Caki2 (cell line): ENCODE measurements around the gene ZFX. TPM values are rescaled to one million over a fixed set of nuclear protein-coding genes. Genes with fewer than 3 reads are reported as not detected.

Experiments
- DNase-seq: peaks from one replicate; pipeline ENCODE4 v3.0.0-alpha.2; 2015; ENCODE audit warnings: low read depth
- in situ Hi-C: cut with HindIII; loops from 2 replicates; pipeline ENCODE4 v1.10.0; 2016; ENCODE audit warnings: low sequenced_read_pairs, low pct_unique_long_range_greater_than_20kb, mixed read lengths
- total RNA-seq: library from RNA; depleted of rRNA; stranded (reverse); fragments of >200 nt; shearing (Covaris generic); gene quantifications from 2 replicates; pipeline ENCODE4 v1.2.3, GENCODE V29; 2014; ENCODE audit warnings: low replicate concordance; rRNA removed

The ZFX gene
- total RNA-seq, 1 experiment from 2014 or later = 7.2 TPM

DNA sequence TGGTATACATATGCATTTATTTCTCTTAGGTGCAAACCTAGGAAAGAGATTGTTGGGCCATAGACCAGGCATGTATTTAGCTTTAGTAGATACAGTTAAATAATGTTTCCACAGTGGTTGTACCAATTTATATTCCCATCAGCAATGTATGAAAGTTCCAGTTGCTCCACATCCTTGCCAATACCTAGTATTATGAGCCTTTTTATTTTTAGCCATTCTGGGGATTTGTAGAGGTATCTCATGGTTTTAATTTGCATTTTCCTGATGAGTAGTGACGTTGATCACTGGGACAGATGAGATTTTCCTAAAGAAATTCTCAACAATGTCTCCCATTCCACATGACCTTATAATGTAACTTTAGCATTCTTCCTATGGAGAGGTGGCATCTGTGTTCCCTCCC, 107.5 kb downstream of the ZFX start:
- no peak for DNase-seq
- in situ Hi-C loops = no loop called here

DNA sequence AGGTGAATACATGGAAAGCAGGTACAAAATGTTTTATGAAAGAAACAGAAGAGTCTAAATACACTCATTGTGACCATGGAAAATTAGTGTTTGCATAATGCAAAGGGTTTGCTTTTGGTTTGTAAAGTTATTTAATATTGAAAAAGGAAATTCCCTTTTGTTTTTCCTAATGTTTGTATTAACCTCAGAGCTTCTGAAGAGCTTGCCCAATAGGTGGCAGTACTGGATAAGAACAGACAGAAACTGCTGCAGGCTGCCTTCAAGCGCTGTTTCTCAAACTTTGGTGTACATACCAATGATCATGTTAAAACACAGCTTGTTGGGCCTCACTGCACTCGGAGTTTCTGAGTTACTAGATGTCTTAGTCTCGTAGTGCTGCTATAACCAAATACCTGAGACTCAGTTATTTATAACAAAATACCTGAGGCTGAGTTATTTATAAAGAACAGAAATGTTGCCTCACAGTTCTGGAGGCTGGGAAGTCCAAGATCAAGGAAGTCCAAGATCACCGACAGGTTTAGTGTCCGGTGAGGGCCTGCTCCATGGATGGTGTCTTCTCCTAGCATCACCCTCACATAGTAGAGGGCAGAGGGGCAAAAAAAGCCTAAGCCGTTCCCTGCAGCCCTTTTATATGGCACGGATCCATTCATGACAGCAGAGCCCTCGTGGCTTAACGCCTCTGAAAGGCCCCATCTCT, 110.2 kb downstream of the ZFX start:
- DNase-seq = peak; percentile 53
- in situ Hi-C loops = no loop called here

DNA sequence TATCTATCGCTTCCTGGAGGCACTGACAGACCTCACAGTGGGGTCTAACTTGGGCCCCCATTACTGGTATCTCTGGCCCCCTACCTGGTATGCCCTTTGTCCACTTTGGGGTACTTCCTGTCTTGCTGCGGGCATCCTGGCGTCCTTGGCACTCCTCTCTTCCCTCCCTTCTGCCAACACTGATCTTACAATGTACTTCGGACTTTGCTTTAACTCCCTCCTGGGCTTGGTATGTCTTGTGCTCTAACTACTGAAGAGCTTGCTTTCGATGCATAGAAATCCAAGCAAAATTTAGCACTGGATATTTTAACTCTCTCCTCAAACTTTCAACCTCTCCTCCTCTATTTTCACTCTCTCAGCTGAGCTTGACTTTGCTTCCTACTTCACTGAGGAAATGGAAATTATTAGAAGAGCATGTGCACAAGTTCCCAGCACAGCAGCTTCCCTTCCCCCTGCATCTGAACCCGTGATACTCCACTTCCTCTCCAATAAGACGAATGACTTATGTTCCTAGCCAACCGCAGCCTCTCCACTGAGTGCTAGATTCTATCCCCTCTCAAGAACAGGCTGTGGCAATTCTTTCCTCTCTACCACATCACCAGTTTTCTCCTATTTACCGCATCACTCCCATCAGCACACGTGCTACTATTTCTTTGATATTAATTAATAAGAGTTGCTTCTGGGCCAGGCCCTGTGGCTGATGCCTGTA, 111.5 kb downstream of the ZFX start:
- peak; percentile 75 for DNase-seq
- in situ Hi-C loops = no loop called here

DNA sequence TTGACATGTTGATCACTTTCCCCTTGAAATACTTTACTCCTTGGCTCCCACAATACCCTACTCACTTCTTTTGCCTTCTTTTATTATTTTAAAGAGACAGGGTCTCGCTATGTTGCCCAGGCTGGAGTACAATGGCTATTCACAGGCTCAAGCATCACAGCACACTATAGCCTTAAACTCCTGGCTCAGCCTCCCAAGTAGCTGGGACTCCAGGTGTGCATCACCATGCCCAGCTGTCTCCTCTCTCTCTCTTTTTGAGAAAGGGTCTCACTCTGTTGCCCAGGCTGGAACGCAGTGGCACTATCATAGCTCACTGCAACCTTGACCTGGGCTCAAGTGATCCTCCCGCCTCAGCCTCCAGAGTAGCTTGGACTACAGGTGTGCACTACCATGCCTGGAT, 112.8 kb downstream of the ZFX start:
- in situ Hi-C loops = no loop called here
- DNase-seq = peak; percentile 34

DNA sequence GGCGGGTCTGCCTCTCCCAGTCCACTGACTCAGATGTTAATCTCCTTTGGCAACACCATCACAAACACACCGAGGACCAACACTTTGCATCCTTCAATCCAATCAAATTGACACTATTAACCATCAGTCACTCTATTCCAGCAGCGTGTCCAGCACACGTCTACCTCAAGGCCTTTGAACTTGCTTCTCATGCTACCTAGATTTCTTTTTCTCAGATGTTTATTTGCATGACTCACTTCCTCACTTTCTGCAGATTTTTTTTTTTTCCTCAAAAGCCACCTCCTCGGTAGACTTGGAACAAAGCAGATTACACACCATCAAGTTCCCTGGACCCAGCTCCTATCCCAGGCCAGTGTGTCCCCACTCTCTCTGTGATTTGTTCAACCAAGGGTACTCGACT, 114.9 kb downstream of the ZFX start:
- in situ Hi-C loops = no loop called here
- DNase-seq = peak; percentile 85

Other genes with a start within 250 kb of the ZFX start
- 21.3 and 24.8 TPM in 2 replicates for gene APOO, start 241.8 kb upstream of the ZFX start, total RNA-seq
- not detected in 2 replicates for gene CXorf58, start 241.7 kb upstream of the ZFX start, total RNA-seq
- 4.2 and 6.1 TPM in 2 replicates for gene KLHL15, start 122.5 kb upstream of the ZFX start, total RNA-seq
- gene EIF2S3, start 94.8 kb upstream of the ZFX start, total RNA-seq = 91.3 and 109 TPM in 2 replicates
- gene SUPT20HL2, start 164.3 kb downstream of the ZFX start, total RNA-seq = not detected in 2 replicates
- gene SUPT20HL1, start 210.9 kb downstream of the ZFX start, total RNA-seq = not detected in 2 replicates